WTC11 (cell line): Measurements from ENCODE around the gene ETV6.

ENCODE experiments used
- ELF4 ChIP-seq: sonication (generic); formaldehyde crosslinking; IDR thresholded peaks from 2 replicates; pipeline ENCODE4 v1.8.1; 2022; ENCODE audit warnings: low read depth, mild to moderate bottlenecking, moderate library complexity, missing genetic modification reagents
- SMAD4 ChIP-seq: sonication (generic); formaldehyde crosslinking; IDR thresholded peaks from 2 replicates; pipeline ENCODE4 v1.8.0; 2022; ENCODE audit warnings: mild to moderate bottlenecking, missing genetic modification reagents
- SP1 ChIP-seq: sonication (generic); formaldehyde crosslinking; conservative IDR thresholded peaks from 2 replicates; pipeline ENCODE4 v1.8.1; 2022; ENCODE audit warnings: missing genetic modification reagents
- ZNF121 ChIP-seq: sonication (generic); formaldehyde crosslinking; IDR thresholded peaks from 2 replicates; pipeline ENCODE4 v1.8.0; 2023; ENCODE audit warnings: missing genetic modification reagents
- ZNF219 ChIP-seq: sonication (generic); formaldehyde crosslinking; IDR thresholded peaks from 2 replicates; pipeline ENCODE4 v1.8.0; 2023; ENCODE audit warnings: missing genetic modification reagents, mild to moderate bottlenecking, borderline replicate concordance
- ZNF232 ChIP-seq: sonication (generic); formaldehyde crosslinking; IDR thresholded peaks from 2 replicates; pipeline ENCODE4 v1.8.0; 2022; ENCODE audit warnings: mild to moderate bottlenecking, missing genetic modification reagents
- TF ChIP-seq, protein P1 (sequence below): fragments of 200-600 bp; IDR thresholded peaks from 2 replicates; pipeline ENCODE4 v1.8.0; 2022; ENCODE audit warnings: antibody characterized with exemption
- TF ChIP-seq, protein P2 (sequence below): sonication (generic); formaldehyde crosslinking; IDR thresholded peaks from 2 replicates; pipeline ENCODE4 v1.8.0; 2022; ENCODE audit warnings: missing genetic modification reagents
- TF ChIP-seq, protein P3 (sequence below): sonication (generic); formaldehyde crosslinking; IDR thresholded peaks from 2 replicates; pipeline ENCODE4 v1.8.0; 2022; ENCODE audit warnings: mild to moderate bottlenecking, missing genetic modification reagents
- TF ChIP-seq, protein P4 (sequence below): sonication (generic); formaldehyde crosslinking; IDR thresholded peaks from 2 replicates; pipeline ENCODE4 v1.8.1; 2022; ENCODE audit warnings: low read depth, missing genetic modification reagents, borderline replicate concordance
- TF ChIP-seq, protein P5 (sequence below): sonication (generic); formaldehyde crosslinking; IDR thresholded peaks from 2 replicates; pipeline ENCODE4 v1.8.0; 2022; ENCODE audit warnings: mild to moderate bottlenecking, missing genetic modification reagents
- TF ChIP-seq, protein P6 (sequence below): fragments of 250-450 bp; sonication (Bioruptor Pico); IDR thresholded peaks from 2 replicates; pipeline ENCODE4 v2.1.2; 2022; ENCODE audit warnings: mild to moderate bottlenecking, moderate library complexity
- TF ChIP-seq, protein P7 (sequence below): sonication (generic); formaldehyde crosslinking; IDR thresholded peaks from 2 replicates; pipeline ENCODE4 v1.8.0; 2022; ENCODE audit warnings: mild to moderate bottlenecking, missing genetic modification reagents
- TF ChIP-seq, protein P8 (sequence below): sonication (generic); formaldehyde crosslinking; conservative IDR thresholded peaks from 2 replicates; pipeline ENCODE4 v1.8.1; 2022; ENCODE audit warnings: mild to moderate bottlenecking, missing genetic modification reagents

DNA sequence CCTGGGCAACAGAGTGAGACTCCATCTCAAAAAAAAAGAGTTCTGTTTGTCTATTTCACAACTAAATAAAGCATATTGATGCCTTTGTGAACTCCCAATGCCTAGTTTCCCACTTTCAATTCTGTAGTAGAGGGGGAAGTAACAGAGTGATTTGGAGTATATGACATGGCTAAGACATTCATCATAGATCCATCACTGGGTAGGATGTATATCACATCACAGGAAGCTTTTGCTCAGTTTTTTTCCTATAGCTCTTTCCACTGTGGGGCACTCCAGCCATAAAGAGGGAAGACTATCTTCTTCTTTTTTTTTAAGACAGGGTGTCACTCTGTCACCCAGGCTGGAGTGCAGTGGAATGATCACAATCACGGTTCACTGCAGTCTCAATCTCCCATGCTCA, 267.3 kb downstream of the ETV6 start:
- TF ChIP-seq ZNF232 (CRISPR knock-in tag) (no peak), SMAD4 (CRISPR knock-in tag) (no peak), ELF4 (CRISPR knock-in tag) (no peak), ZNF219 (CRISPR knock-in tag) (no peak), ZNF121 (CRISPR knock-in tag) (no peak), SP1 (CRISPR knock-in tag) (no peak)
- TF ChIP-seq, protein P1, sequence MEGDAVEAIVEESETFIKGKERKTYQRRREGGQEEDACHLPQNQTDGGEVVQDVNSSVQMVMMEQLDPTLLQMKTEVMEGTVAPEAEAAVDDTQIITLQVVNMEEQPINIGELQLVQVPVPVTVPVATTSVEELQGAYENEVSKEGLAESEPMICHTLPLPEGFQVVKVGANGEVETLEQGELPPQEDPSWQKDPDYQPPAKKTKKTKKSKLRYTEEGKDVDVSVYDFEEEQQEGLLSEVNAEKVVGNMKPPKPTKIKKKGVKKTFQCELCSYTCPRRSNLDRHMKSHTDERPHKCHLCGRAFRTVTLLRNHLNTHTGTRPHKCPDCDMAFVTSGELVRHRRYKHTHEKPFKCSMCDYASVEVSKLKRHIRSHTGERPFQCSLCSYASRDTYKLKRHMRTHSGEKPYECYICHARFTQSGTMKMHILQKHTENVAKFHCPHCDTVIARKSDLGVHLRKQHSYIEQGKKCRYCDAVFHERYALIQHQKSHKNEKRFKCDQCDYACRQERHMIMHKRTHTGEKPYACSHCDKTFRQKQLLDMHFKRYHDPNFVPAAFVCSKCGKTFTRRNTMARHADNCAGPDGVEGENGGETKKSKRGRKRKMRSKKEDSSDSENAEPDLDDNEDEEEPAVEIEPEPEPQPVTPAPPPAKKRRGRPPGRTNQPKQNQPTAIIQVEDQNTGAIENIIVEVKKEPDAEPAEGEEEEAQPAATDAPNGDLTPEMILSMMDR: no peak
- TF ChIP-seq, protein P2, sequence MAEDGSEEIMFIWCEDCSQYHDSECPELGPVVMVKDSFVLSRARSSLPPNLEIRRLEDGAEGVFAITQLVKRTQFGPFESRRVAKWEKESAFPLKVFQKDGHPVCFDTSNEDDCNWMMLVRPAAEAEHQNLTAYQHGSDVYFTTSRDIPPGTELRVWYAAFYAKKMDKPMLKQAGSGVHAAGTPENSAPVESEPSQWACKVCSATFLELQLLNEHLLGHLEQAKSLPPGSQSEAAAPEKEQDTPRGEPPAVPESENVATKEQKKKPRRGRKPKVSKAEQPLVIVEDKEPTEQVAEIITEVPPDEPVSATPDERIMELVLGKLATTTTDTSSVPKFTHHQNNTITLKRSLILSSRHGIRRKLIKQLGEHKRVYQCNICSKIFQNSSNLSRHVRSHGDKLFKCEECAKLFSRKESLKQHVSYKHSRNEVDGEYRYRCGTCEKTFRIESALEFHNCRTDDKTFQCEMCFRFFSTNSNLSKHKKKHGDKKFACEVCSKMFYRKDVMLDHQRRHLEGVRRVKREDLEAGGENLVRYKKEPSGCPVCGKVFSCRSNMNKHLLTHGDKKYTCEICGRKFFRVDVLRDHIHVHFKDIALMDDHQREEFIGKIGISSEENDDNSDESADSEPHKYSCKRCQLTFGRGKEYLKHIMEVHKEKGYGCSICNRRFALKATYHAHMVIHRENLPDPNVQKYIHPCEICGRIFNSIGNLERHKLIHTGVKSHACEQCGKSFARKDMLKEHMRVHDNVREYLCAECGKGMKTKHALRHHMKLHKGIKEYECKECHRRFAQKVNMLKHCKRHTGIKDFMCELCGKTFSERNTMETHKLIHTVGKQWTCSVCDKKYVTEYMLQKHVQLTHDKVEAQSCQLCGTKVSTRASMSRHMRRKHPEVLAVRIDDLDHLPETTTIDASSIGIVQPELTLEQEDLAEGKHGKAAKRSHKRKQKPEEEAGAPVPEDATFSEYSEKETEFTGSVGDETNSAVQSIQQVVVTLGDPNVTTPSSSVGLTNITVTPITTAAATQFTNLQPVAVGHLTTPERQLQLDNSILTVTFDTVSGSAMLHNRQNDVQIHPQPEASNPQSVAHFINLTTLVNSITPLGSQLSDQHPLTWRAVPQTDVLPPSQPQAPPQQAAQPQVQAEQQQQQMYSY (CRISPR knock-in tag): no peak
- TF ChIP-seq, protein P3, sequence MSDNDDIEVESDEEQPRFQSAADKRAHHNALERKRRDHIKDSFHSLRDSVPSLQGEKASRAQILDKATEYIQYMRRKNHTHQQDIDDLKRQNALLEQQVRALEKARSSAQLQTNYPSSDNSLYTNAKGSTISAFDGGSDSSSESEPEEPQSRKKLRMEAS (CRISPR knock-in tag): no peak
- TF ChIP-seq, protein P4, sequence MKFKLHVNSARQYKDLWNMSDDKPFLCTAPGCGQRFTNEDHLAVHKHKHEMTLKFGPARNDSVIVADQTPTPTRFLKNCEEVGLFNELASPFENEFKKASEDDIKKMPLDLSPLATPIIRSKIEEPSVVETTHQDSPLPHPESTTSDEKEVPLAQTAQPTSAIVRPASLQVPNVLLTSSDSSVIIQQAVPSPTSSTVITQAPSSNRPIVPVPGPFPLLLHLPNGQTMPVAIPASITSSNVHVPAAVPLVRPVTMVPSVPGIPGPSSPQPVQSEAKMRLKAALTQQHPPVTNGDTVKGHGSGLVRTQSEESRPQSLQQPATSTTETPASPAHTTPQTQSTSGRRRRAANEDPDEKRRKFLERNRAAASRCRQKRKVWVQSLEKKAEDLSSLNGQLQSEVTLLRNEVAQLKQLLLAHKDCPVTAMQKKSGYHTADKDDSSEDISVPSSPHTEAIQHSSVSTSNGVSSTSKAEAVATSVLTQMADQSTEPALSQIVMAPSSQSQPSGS (CRISPR knock-in tag): no peak
- TF ChIP-seq, protein P5, sequence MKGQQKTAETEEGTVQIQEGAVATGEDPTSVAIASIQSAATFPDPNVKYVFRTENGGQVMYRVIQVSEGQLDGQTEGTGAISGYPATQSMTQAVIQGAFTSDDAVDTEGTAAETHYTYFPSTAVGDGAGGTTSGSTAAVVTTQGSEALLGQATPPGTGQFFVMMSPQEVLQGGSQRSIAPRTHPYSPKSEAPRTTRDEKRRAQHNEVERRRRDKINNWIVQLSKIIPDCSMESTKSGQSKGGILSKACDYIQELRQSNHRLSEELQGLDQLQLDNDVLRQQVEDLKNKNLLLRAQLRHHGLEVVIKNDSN: no peak
- TF ChIP-seq, protein P6, sequence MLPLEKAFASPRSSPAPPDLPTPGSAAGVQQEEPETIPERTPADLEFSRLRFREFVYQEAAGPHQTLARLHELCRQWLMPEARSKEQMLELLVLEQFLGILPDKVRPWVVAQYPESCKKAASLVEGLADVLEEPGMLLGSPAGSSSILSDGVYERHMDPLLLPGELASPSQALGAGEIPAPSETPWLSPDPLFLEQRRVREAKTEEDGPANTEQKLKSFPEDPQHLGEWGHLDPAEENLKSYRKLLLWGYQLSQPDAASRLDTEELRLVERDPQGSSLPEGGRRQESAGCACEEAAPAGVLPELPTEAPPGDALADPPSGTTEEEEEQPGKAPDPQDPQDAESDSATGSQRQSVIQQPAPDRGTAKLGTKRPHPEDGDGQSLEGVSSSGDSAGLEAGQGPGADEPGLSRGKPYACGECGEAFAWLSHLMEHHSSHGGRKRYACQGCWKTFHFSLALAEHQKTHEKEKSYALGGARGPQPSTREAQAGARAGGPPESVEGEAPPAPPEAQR (CRISPR knock-in tag): no peak
- TF ChIP-seq, protein P7, sequence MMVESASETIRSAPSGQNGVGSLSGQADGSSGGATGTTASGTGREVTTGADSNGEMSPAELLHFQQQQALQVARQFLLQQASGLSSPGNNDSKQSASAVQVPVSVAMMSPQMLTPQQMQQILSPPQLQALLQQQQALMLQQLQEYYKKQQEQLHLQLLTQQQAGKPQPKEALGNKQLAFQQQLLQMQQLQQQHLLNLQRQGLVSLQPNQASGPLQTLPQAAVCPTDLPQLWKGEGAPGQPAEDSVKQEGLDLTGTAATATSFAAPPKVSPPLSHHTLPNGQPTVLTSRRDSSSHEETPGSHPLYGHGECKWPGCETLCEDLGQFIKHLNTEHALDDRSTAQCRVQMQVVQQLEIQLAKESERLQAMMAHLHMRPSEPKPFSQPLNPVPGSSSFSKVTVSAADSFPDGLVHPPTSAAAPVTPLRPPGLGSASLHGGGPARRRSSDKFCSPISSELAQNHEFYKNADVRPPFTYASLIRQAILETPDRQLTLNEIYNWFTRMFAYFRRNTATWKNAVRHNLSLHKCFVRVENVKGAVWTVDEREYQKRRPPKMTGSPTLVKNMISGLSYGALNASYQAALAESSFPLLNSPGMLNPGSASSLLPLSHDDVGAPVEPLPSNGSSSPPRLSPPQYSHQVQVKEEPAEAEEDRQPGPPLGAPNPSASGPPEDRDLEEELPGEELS (CRISPR knock-in tag): no peak
- TF ChIP-seq, protein P8, sequence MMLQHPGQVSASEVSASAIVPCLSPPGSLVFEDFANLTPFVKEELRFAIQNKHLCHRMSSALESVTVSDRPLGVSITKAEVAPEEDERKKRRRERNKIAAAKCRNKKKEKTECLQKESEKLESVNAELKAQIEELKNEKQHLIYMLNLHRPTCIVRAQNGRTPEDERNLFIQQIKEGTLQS: no peak
